A549 (cell line): ENCODE measurements around the gene GNAS-AS1. TPM values are rescaled to one million over a fixed set of nuclear protein-coding genes. Genes with fewer than 3 reads are reported as not detected.

Experiments used
- ATAC-seq, 2 experiments: fragments of 200-7000 bp in 1 of 2; fragments of >200 bp in 1 of 2; cut with Nextera tagmentation in 1 of 2; cut with Tn5 transposase in 1 of 2; 3 replicates each; pipeline versions ENCODE4 v1.8.0 to v1.9.1; 2018 to 2020; ENCODE audit warnings: mild to moderate bottlenecking in 1 of 2, moderate library complexity in 1 of 2
- CTCF ChIA-PET: fragments of 300-600 bp; sonication (Branson Sonifier 250); formaldehyde crosslinking; extraction: SDS; loops from one replicate; lab custom pipeline; 2021; ENCODE audit warnings: antibody characterized with exemption, inconsistent platforms; lab: Yijun Ruan, JAX
- POLR2A ChIA-PET: fragments of 350-600 bp; formaldehyde crosslinking; extraction: SDS; loops from one replicate; lab custom pipeline; 2021; ENCODE audit warnings: antibody characterized with exemption, inconsistent platforms; lab: Yijun Ruan, JAX
- DNase-seq, 2 experiments: peaks; one replicate each; pipeline versions ENCODE4 v3.0.0 to v3.0.0-alpha.2; 2011 to 2016; ENCODE audit warnings: low read depth in 1 of 2, low spot score in 1 of 2
- FAIRE-seq: peaks from 2 replicates; lab custom pipeline; 2011; peaks lifted over from hg19 to GRCh38; lab: Jason Lieb, UNC
- H3K27ac ChIP-seq, 2 experiments: fragments of >200 bp; sonication (Bioruptor Twin); formaldehyde crosslinking; 3 replicates each; pipeline ENCODE4 v1.5.1; 2016 to 2017
- H3K4me1 ChIP-seq: fragments of >200 bp; sonication (Bioruptor Twin); formaldehyde crosslinking; 3 replicates; pipeline ENCODE4 v1.6.1; 2016
- H3K4me2 ChIP-seq: fragments of >200 bp; sonication (Bioruptor Twin); formaldehyde crosslinking; 3 replicates; pipeline ENCODE4 v1.6.1; 2016
- H3K4me3 ChIP-seq: fragments of >200 bp; sonication (Bioruptor Twin); formaldehyde crosslinking; 3 replicates; pipeline ENCODE4 v1.5.1; 2016
- H3K9me3 ChIP-seq: fragments of >200 bp; sonication (Bioruptor Twin); formaldehyde crosslinking; 3 replicates; pipeline ENCODE4 v1.6.1; 2016
- BCL3 ChIP-seq: fragments of >200 bp; sonication (Bioruptor Twin); formaldehyde crosslinking; IDR thresholded peaks from 3 replicates; pipeline ENCODE4 v1.6.1; 2016
- BHLHE40 ChIP-seq: IDR thresholded peaks from 2 replicates; pipeline ENCODE4 v1.6.1; 2012; ENCODE audit warnings: low read depth, low read length, inconsistent platforms
- CEBPB ChIP-seq, 2 experiments: fragments of >200 bp in 1 of 2; sonication (Bioruptor Twin) in 1 of 2; formaldehyde crosslinking in 1 of 2; IDR thresholded peaks; 2 replicates each; pipeline ENCODE4 v1.6.1; 2012 to 2016
- CHD2 ChIP-seq: fragments of 150-350 bp; IDR thresholded peaks from 2 replicates; pipeline ENCODE4 v1.6.1; 2014; ENCODE audit warnings: low read length; ENCODE audit not compliant: partially characterized antibody
- E2F6 ChIP-seq: IDR thresholded peaks from 2 replicates; pipeline ENCODE4 v1.6.1; 2012; ENCODE audit warnings: low read depth, borderline replicate concordance
- EHF ChIP-seq: fragments of 250-450 bp; sonication (Bioruptor Pico); IDR thresholded peaks from 2 replicates; pipeline ENCODE4 v1.5.0; 2020; ENCODE audit warnings: mild to moderate bottlenecking
- EP300 ChIP-seq, 2 experiments: fragments of >200 bp; sonication (Bioruptor Twin); formaldehyde crosslinking; IDR thresholded peaks; 2 replicates in 1 of 2; 3 replicates in 1 of 2; pipeline ENCODE4 v1.6.1; 2016 to 2017
- HEYL ChIP-seq: fragments of 250-450 bp; sonication (Bioruptor Pico); IDR thresholded peaks from 2 replicates; pipeline ENCODE4 v1.8.0; 2021; ENCODE audit warnings: mild to moderate bottlenecking, moderate library complexity
- HOXA7 ChIP-seq: fragments of 250-450 bp; sonication (Bioruptor Pico); IDR thresholded peaks from 2 replicates; pipeline ENCODE4 v1.5.0; 2020; ENCODE audit warnings: mild to moderate bottlenecking, moderate library complexity
- HOXB5 ChIP-seq: fragments of 250-450 bp; sonication (Bioruptor Pico); IDR thresholded peaks from 2 replicates; pipeline ENCODE4 v1.5.0; 2020; ENCODE audit warnings: mild to moderate bottlenecking, moderate library complexity
- JUN ChIP-seq, 2 experiments: fragments of >200 bp; sonication (Bioruptor Twin); formaldehyde crosslinking; IDR thresholded peaks; 2 replicates in 1 of 2; 3 replicates in 1 of 2; pipeline ENCODE4 v1.6.1; 2016 to 2017
- JUNB ChIP-seq: fragments of >200 bp; sonication (Bioruptor Twin); formaldehyde crosslinking; IDR thresholded peaks from 2 replicates; pipeline ENCODE4 v1.6.1; 2016
- KDM5A ChIP-seq: fragments of 200-600 bp; sonication (generic); IDR thresholded peaks from 2 replicates; pipeline ENCODE4 v1.6.1; 2016; ENCODE audit warnings: antibody characterized with exemption, mild to moderate bottlenecking
- NFE2L2 ChIP-seq: fragments of 150-350 bp; conservative IDR thresholded peaks from 2 replicates; pipeline ENCODE4 v1.6.1; 2014; ENCODE audit warnings: low read length
- POLR2A ChIP-seq: IDR thresholded peaks from 2 replicates; pipeline ENCODE4 v1.6.1; 2012; ENCODE audit warnings: mild to moderate bottlenecking, low read length
- POLR2AphosphoS2 ChIP-seq: conservative IDR thresholded peaks from 2 replicates; pipeline ENCODE4 v1.6.1; 2012; ENCODE audit warnings: low read length, improper control_type of control experiment, inconsistent platforms
- RARB ChIP-seq: fragments of 250-450 bp; sonication (Bioruptor Pico); IDR thresholded peaks from 2 replicates; pipeline ENCODE4 v1.8.0; 2021; ENCODE audit warnings: mild to moderate bottlenecking, moderate library complexity
- RFX5 ChIP-seq: fragments of 450-650 bp; IDR thresholded peaks from 2 replicates; pipeline ENCODE4 v1.7.1; 2014; ENCODE audit warnings: antibody characterized with exemption, mild to moderate bottlenecking, moderate library complexity
- SMC3 ChIP-seq: fragments of >200 bp; sonication (Bioruptor Twin); formaldehyde crosslinking; IDR thresholded peaks from 3 replicates; pipeline ENCODE4 v1.6.1; 2018; ENCODE audit warnings: inconsistent platforms
- SREBF2 ChIP-seq: fragments of 450-650 bp; IDR thresholded peaks from 2 replicates; pipeline ENCODE4 v1.6.1; 2014; ENCODE audit warnings: mild to moderate bottlenecking, moderate library complexity
- ZC3H11A ChIP-seq: fragments of 450-650 bp; IDR thresholded peaks from 2 replicates; pipeline ENCODE4 v1.6.1; 2014; ENCODE audit warnings: antibody characterized with exemption, mild to moderate bottlenecking
- ZFP36 ChIP-seq: fragments of 450-650 bp; IDR thresholded peaks from 2 replicates; pipeline ENCODE4 v1.6.1; 2014; ENCODE audit warnings: borderline replicate concordance; ENCODE audit not compliant: partially characterized antibody
- ZSCAN20 ChIP-seq: fragments of 250-450 bp; sonication (Bioruptor Pico); IDR thresholded peaks from 2 replicates; pipeline ENCODE4 v1.8.0; 2022; ENCODE audit warnings: mild to moderate bottlenecking, moderate library complexity
- WGBS: methylation state at CpG from one replicate; pipeline ENCODE4 v1.1.6; 2017; ENCODE audit errors: missing lambda C conversion rate; 5-methylcytosine and 5-hydroxymethylcytosine counted together
- polyA plus RNA-seq, 4 experiments: library from polyadenylated mRNA; depleted of rRNA in 3 of 4; stranded (reverse); fragments of >200 nt; fragmentation: RNase III in 1 of 4; extraction: RNeasy Plus Mini Kit Qiagen cat#74134 plus additional on column Dnase treatment in 1 of 4; gene quantifications; 2 replicates in 3 of 4; 3 replicates in 1 of 4; pipeline ENCODE4 v1.2.3, GENCODE V29; 2011 to 2017
- TF ChIP-seq, protein P1 (sequence below): fragments of 200-600 bp; sonication (generic); IDR thresholded peaks from 2 replicates; pipeline ENCODE4 v1.6.1; 2016; ENCODE audit warnings: antibody characterized with exemption, mild to moderate bottlenecking, moderate library complexity

The GNAS-AS1 gene
- polyA plus RNA-seq, 2 of the 4 experiments (the other 2 are of a cell fraction): not detected

DNA sequence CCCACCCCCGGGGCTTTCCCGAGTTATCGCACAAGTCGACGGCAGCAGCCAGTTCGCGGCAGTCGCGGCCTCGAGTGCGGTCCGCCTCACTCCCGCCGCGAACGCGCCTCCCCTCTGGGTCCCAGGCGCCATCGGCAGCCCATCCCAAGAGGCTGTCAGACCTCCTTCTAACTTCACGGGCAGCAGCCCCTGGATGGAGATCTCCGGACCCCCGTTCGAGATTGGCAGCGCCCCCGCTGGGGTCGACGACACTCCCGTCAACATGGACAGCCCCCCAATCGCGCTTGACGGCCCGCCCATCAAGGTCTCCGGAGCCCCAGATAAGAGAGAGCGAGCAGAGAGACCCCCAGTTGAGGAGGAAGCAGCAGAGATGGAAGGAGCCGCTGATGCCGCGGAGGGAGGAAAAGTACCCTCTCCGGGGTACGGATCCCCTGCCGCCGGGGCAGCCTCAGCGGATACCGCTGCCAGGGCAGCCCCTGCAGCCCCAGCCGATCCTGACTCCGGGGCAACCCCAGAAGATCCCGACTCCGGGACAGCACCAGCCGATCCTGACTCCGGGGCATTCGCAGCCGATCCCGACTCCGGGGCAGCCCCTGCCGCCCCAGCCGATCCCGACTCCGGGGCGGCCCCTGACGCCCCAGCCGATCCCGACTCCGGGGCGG lies 3.4 kb upstream of the GNAS-AS1 start:
- Histone ChIP-seq H3K4me3 (no peak overlapping the region), H3K4me1 (no peaks in the 10 kb centered on the region), H3K4me2 (no peak overlapping the region), H3K27ac (no peak overlapping the region), H3K9me3 (no peaks in the 10 kb centered on the region)
- CTCF ChIA-PET: interaction anchor here (1.1 to 1.9 kb wide), 3 partner anchors 13 to 16 kb away, joined by 3 to 10 read pairs (median 7); no protein-coding TSS in a partner anchor
- ATAC-seq (no peak), DNase-seq (no peak), FAIRE-seq (no peak)
- POLR2A ChIA-PET: no interaction called here
- WGBS: 77% methylated on average over 56 of the region's 63 CpGs
- TF ChIP-seq BHLHE40 (no peak), JUN (IDR thresholded peaks at IDR 0.05) (no peak), EHF (CRISPR knock-in tag) (no peak), CEBPB (IDR thresholded peaks at IDR 0.05) (no peak), SMC3 (no peak), POLR2A (no peak), RFX5 (no peak), POLR2AphosphoS2 (no peak), EP300 (IDR thresholded peaks at IDR 0.05) (no peak), ZSCAN20 (CRISPR knock-in tag) (no peak), HEYL (CRISPR knock-in tag) (no peak)

DNA sequence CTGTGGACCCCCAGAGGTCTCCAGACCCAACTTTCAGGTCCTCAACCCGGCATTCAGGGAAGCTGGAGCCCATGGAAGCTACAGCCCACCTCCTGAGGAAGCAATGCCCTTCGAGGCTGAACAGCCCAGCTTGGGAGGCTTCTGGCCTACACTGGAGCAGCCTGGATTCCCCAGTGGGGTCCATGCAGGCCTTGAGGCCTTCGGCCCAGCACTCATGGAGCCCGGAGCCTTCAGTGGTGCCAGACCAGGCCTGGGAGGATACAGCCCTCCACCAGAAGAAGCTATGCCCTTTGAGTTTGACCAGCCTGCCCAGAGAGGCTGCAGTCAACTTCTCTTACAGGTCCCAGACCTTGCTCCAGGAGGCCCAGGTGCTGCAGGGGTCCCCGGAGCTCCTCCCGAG lies 2.8 kb upstream of the GNAS-AS1 start:
- FAIRE-seq (no peak), ATAC-seq (0 out of 6 replicates have a peak, but pooled peaks of 1 of the 2 experiments have one; percentile 22), DNase-seq (no peak)
- H3K27ac ChIP-seq: no peak overlapping the region
- H3K4me3 ChIP-seq: no peak overlapping the region
- TF ChIP-seq SREBF2 (no peak), HOXA7 (CRISPR knock-in tag) (no peak), HOXB5 (no peak), NFE2L2 (no peak), RFX5 (no peak), JUNB (no peak), KDM5A (no peak), E2F6 (no peak), HEYL (CRISPR knock-in tag) (no peak), RARB (CRISPR knock-in tag) (no peak), ZC3H11A (no peak), CHD2 (no peak), ZFP36 (no peak), BCL3 (no peak), EP300 (IDR thresholded peaks at IDR 0.05) (no peak)
- TF ChIP-seq, protein P1, sequence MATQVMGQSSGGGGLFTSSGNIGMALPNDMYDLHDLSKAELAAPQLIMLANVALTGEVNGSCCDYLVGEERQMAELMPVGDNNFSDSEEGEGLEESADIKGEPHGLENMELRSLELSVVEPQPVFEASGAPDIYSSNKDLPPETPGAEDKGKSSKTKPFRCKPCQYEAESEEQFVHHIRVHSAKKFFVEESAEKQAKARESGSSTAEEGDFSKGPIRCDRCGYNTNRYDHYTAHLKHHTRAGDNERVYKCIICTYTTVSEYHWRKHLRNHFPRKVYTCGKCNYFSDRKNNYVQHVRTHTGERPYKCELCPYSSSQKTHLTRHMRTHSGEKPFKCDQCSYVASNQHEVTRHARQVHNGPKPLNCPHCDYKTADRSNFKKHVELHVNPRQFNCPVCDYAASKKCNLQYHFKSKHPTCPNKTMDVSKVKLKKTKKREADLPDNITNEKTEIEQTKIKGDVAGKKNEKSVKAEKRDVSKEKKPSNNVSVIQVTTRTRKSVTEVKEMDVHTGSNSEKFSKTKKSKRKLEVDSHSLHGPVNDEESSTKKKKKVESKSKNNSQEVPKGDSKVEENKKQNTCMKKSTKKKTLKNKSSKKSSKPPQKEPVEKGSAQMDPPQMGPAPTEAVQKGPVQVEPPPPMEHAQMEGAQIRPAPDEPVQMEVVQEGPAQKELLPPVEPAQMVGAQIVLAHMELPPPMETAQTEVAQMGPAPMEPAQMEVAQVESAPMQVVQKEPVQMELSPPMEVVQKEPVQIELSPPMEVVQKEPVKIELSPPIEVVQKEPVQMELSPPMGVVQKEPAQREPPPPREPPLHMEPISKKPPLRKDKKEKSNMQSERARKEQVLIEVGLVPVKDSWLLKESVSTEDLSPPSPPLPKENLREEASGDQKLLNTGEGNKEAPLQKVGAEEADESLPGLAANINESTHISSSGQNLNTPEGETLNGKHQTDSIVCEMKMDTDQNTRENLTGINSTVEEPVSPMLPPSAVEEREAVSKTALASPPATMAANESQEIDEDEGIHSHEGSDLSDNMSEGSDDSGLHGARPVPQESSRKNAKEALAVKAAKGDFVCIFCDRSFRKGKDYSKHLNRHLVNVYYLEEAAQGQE: no peak
- CTCF ChIA-PET: interaction anchor here (0.8 to 1.9 kb wide), 4 partner anchors 8 to 16 kb away, joined by 3 to 10 read pairs (median 6); no protein-coding TSS in a partner anchor
- H3K9me3 ChIP-seq: no peaks in the 10 kb centered on the region
- H3K4me2 ChIP-seq: no peak overlapping the region
- POLR2A ChIA-PET: no interaction called here
- 17% methylated on average over 2 of the region's 6 CpGs for WGBS
- H3K4me1 ChIP-seq: no peaks in the 10 kb centered on the region
